Peyer's patch (tissue), 4 donors: Measurements from ENCODE around the gene RGMA. TPM values are rescaled to one million over a fixed set of nuclear protein-coding genes. Genes with fewer than 3 reads are reported as not detected.

ENCODE experiments used
- DNase-seq, 3 donors: peaks; one replicate each; pipeline ENCODE4 v3.0.0-alpha.2; 2017 to 2019
- H3K27ac ChIP-seq, 4 donors: fragments of 200-600 bp; sonication (generic); one replicate each; pipeline ENCODE4 v1.5.1; 2016 to 2019
- H3K27me3 ChIP-seq, 2 donors: fragments of 200-600 bp; sonication (generic); one replicate each; pipeline ENCODE4 v1.5.1; 2019
- H3K36me3 ChIP-seq, 3 donors: fragments of 200-600 bp; sonication (generic); one replicate each; pipeline ENCODE4 v1.5.1; 2016 to 2019
- H3K4me1 ChIP-seq, 4 donors: fragments of 200-600 bp; sonication (generic); one replicate each; pipeline ENCODE4 v1.5.1; 2016 to 2019
- H3K4me3 ChIP-seq, 4 donors: fragments of 200-600 bp; sonication (generic); 1 replicate in 3 of 4; 2 replicates in 1 of 4; pipeline ENCODE4 v1.5.1; 2016 to 2019; ENCODE audit warnings: mild to moderate bottlenecking in 1 of 4
- H3K9me3 ChIP-seq, 4 donors: fragments of 200-600 bp; sonication (generic); one replicate each; pipeline ENCODE4 v1.5.1; 2016 to 2019; ENCODE audit warnings: mild to moderate bottlenecking in 1 of 4
- CTCF ChIP-seq, 6 experiments: fragments of 450-650 bp in 4 of 6; fragments of 200-600 bp in 2 of 6; sonication (generic) in 1 of 6; IDR thresholded peaks; one replicate each; pipeline ENCODE4 v1.5.1; 2017 to 2019; ENCODE audit warnings: antibody characterized with exemption in 6 of 6, mild to moderate bottlenecking in 3 of 6, moderate library complexity in 1 of 6
- POLR2A ChIP-seq, 2 donors: fragments of 450-650 bp; IDR thresholded peaks; one replicate each; pipeline ENCODE4 v1.5.1; 2017; ENCODE audit warnings: antibody characterized with exemption in 2 of 2, mild to moderate bottlenecking in 2 of 2, moderate library complexity in 2 of 2
- total RNA-seq, 4 donors: library from RNA; depleted of rRNA; stranded (reverse); fragments of >200 nt; gene quantifications; one replicate each; pipeline ENCODE4 v1.1.0, GENCODE V29; 2016

RGMA gene
- total RNA-seq, 4 donors from 2014 or later, result 1.8 to 18.8 (median 9.3) TPM

DNA sequence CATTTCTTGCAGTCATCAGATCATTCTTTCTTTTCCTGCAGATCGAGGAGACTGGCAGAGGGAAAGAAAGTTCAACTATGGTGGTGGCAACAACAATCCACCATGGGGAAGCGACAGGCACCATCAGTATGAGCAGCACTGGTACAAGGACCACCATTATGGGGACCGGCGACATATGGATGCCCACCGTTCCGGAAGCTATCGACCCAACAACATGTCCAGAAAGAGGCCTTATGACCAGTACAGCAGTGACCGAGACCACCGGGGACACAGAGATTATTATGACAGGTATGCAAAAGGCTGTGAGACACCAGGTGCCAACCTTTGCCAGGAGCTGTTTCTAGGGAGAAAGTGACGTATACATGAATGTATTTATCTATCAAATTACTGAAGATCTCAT is 69.0 kb downstream of the RGMA start:
- peak in 1 of 3 donors; percentile 44 for DNase-seq
- Histone ChIP-seq H3K27me3 (no peaks in the 10 kb centered on the region), H3K36me3 (peaks cover 0 to 99% (median 0%) of the 10 kb centered on the region in 3 donors), H3K4me3 (no peak overlapping the region), H3K27ac (no peak overlapping the region), H3K4me1 (no peaks in the 10 kb centered on the region), H3K9me3 (no peaks in the 10 kb centered on the region)
- TF ChIP-seq POLR2A (IDR thresholded peaks at IDR 0.05) (no peak), CTCF (IDR thresholded peaks at IDR 0.05) (no peak)

GRCh38 chr15:93019090-93019489 is 69.9 kb downstream of the RGMA start:
- Histone ChIP-seq H3K4me1 (no peaks in the 10 kb centered on the region), H3K4me3 (no peak overlapping the region), H3K27ac (no peak overlapping the region), H3K27me3 (no peaks in the 10 kb centered on the region), H3K9me3 (no peaks in the 10 kb centered on the region), H3K36me3 (peaks cover 0 to 99% (median 0%) of the 10 kb centered on the region in 3 donors)
- TF ChIP-seq POLR2A (IDR thresholded peaks at IDR 0.05) (no peak), CTCF (IDR thresholded peaks at IDR 0.05) (no peak)
- DNase-seq, result no peak

- Histone ChIP-seq H3K27me3 (no peaks in the 10 kb centered on the region), H3K9me3 (no peaks in the 10 kb centered on the region), H3K4me1 (no peaks in the 10 kb centered on the region), H3K27ac (no peak overlapping the region), H3K4me3 (no peak overlapping the region), H3K36me3 (peaks cover 0 to 99% (median 0%) of the 10 kb centered on the region in 3 donors)
- DNase-seq, result peak in 1 of 3 donors; percentile 39
- TF ChIP-seq CTCF (IDR thresholded peaks at IDR 0.05), result no peak
- no peak for TF ChIP-seq POLR2A (IDR thresholded peaks at IDR 0.05)
These were observed 70.4 kb downstream of the RGMA start for GRCh38 chr15:93018574-93018973.

GRCh38 chr15:93017526-93017925 is 71.5 kb downstream of the RGMA start:
- Histone ChIP-seq H3K36me3 (peaks cover 0 to 99% (median 0%) of the 10 kb centered on the region in 3 donors), H3K27ac (no peak overlapping the region), H3K4me1 (no peaks in the 10 kb centered on the region), H3K4me3 (no peak overlapping the region), H3K27me3 (no peaks in the 10 kb centered on the region), H3K9me3 (no peaks in the 10 kb centered on the region)
- DNase-seq, result no peak
- TF ChIP-seq CTCF (IDR thresholded peaks at IDR 0.05), result no peak
- no peak for TF ChIP-seq POLR2A (IDR thresholded peaks at IDR 0.05)

GRCh38 chr15:93012786-93013185 is 76.2 kb downstream of the RGMA start:
- no peak overlapping the region for H3K27ac ChIP-seq

More at GRCh38 chr15:93012786-93013185, 76.2 kb downstream of the RGMA start:
- Histone ChIP-seq H3K27me3 (no peaks in the 10 kb centered on the region), H3K4me1 (no peaks in the 10 kb centered on the region), H3K9me3 (no peaks in the 10 kb centered on the region), H3K36me3 (peaks cover 0 to 99% (median 2%) of the 10 kb centered on the region in 3 donors), H3K4me3 (no peak overlapping the region)
- TF ChIP-seq POLR2A (IDR thresholded peaks at IDR 0.05) (no peak), CTCF (IDR thresholded peaks at IDR 0.05) (no peak)
- no peak for DNase-seq
